Brain microvascular endothelial cell (primary cell): Measurements from ENCODE around the gene IPMK.

Source experiments
- DNase-seq: peaks from one replicate; pipeline ENCODE4 v3.0.0-alpha.2; 2020
- H3K27ac ChIP-seq: fragments of 250-450 bp; sonication (Bioruptor Pico); 2 replicates; pipeline ENCODE4 v1.5.1; 2020; ENCODE audit warnings: mild to moderate bottlenecking, moderate library complexity
- H3K27me3 ChIP-seq: fragments of 250-450 bp; sonication (Bioruptor Pico); replicated peaks from 2 replicates; pipeline ENCODE4 v1.5.1; 2020; ENCODE audit warnings: mild to moderate bottlenecking
- H3K36me3 ChIP-seq: fragments of 250-450 bp; sonication (Bioruptor Pico); replicated peaks from 2 replicates; pipeline ENCODE4 v1.5.1; 2020; ENCODE audit warnings: mild to moderate bottlenecking
- H3K4me3 ChIP-seq: 2 replicates; pipeline ENCODE4 v1.5.1; 2011; ENCODE audit warnings: low read depth, mild to moderate bottlenecking, control low read depth, low read length, moderate library complexity
- CTCF ChIP-seq: IDR thresholded peaks from 2 replicates; pipeline ENCODE4 v1.5.1; 2011; ENCODE audit warnings: low read depth, mild to moderate bottlenecking, moderate library complexity, low read length, control low read depth, inconsistent platforms; ENCODE audit errors: missing control alignments
- in situ Hi-C: cut with HindIII; loops from 2 replicates; pipeline ENCODE4 v1.10.0; 2017; ENCODE audit warnings: low sequenced_read_pairs, low pct_ligation_motif_present

IPMK gene

GRCh38 chr10:58266826-58267712 lies 625 bp downstream of the IPMK start:
- in situ Hi-C loops: no loop called here
- no peak for DNase-seq
- TF ChIP-seq CTCF: no peak

GRCh38 chr10:58266003-58266825 lies 1.5 kb downstream of the IPMK start:
- no peaks in the 10 kb centered on the region for H3K36me3 ChIP-seq
- DNase-seq: peak; percentile 57
- peak overlapping the region; percentile 80 for H3K4me3 ChIP-seq
- H3K27ac ChIP-seq: peak overlapping the region; percentile 75
- no peaks in the 10 kb centered on the region for H3K27me3 ChIP-seq
- no peak for TF ChIP-seq CTCF
- in situ Hi-C loops: no loop called here

More at GRCh38 chr10:58266826-58267712, 625 bp downstream of the IPMK start:
- H3K27ac ChIP-seq: peak overlapping the region; percentile 75
- no peaks in the 10 kb centered on the region for H3K27me3 ChIP-seq
- H3K36me3 ChIP-seq: no peaks in the 10 kb centered on the region
- H3K4me3 ChIP-seq: peak overlapping the region; percentile 80

- Histone ChIP-seq H3K4me3 (no peak overlapping the region), H3K27ac (peak overlapping the region; percentile 42), H3K36me3 (no peaks in the 10 kb centered on the region), H3K27me3 (no peaks in the 10 kb centered on the region)
- TF ChIP-seq CTCF: no peak
- no peak for DNase-seq
- in situ Hi-C loops: no loop called here
These were observed 2.4 kb downstream of the IPMK start for GRCh38 chr10:58265249-58265648.

GRCh38 chr10:58264780-58265179 lies 2.9 kb downstream of the IPMK start:
- Histone ChIP-seq H3K27ac (peak overlapping the region; percentile 42), H3K36me3 (no peaks in the 10 kb centered on the region), H3K27me3 (no peaks in the 10 kb centered on the region), H3K4me3 (no peak overlapping the region)
- no peak for DNase-seq
- no peak for TF ChIP-seq CTCF
- in situ Hi-C loops: no loop called here

GRCh38 chr10:58262766-58263165 lies 4.9 kb downstream of the IPMK start:
- no peak for DNase-seq

More at GRCh38 chr10:58262766-58263165, 4.9 kb downstream of the IPMK start:
- Histone ChIP-seq H3K27ac (no peak overlapping the region), H3K4me3 (no peak overlapping the region), H3K27me3 (no peaks in the 10 kb centered on the region), H3K36me3 (no peaks in the 10 kb centered on the region)
- TF ChIP-seq CTCF: no peak
- in situ Hi-C loops: no loop called here
